GM23338 (cell line): ENCODE data around the gene VIPAS39. TPM values are rescaled to one million over a fixed set of nuclear protein-coding genes. Genes with fewer than 3 reads are reported as not detected.

Source experiments
- ATAC-seq: fragments of 200-7000 bp; cut with Tn5 transposase; 3 replicates; pipeline ENCODE4 v1.9.1; 2020
- DNase-seq: peaks from one replicate; pipeline ENCODE4 v3.0.0-alpha.2; 2015; ENCODE audit warnings: low spot score
- H2AFZ ChIP-seq: fragments of 200-600 bp; sonication (generic); 2 replicates; pipeline ENCODE4 v1.8.0; 2016; ENCODE audit warnings: antibody characterized with exemption, mild to moderate bottlenecking, moderate library complexity
- H3F3A ChIP-seq: fragments of 200-600 bp; sonication (generic); replicated peaks from 2 replicates; pipeline ENCODE4 v1.8.0; 2017; ENCODE audit warnings: antibody characterized with exemption, mixed run types, low read depth
- H3K27ac ChIP-seq: fragments of 200-600 bp; sonication (generic); 2 replicates; pipeline ENCODE4 v1.6.1; 2016; ENCODE audit warnings: low read depth
- H3K27me3 ChIP-seq: fragments of 200-600 bp; sonication (generic); 2 replicates; pipeline ENCODE4 v1.8.0; 2016; ENCODE audit warnings: mild to moderate bottlenecking, mixed run types, moderate library complexity; ENCODE audit not compliant: insufficient read depth
- H3K36me3 ChIP-seq: fragments of 200-600 bp; sonication (generic); 2 replicates; pipeline ENCODE4 v1.8.0; 2016; ENCODE audit warnings: mild to moderate bottlenecking; ENCODE audit not compliant: insufficient read depth
- H3K4me1 ChIP-seq: fragments of 200-600 bp; sonication (generic); 2 replicates; pipeline ENCODE4 v1.8.0; 2016; ENCODE audit warnings: mild to moderate bottlenecking, moderate library complexity; ENCODE audit not compliant: insufficient read depth
- H3K4me2 ChIP-seq: fragments of 200-600 bp; sonication (generic); 2 replicates; pipeline ENCODE4 v1.7.1; 2017; ENCODE audit warnings: mixed run types
- H3K4me3 ChIP-seq: fragments of 200-600 bp; sonication (generic); 2 replicates; pipeline ENCODE4 v1.6.1; 2016; ENCODE audit warnings: mixed run types
- H3K79me2 ChIP-seq: fragments of 200-600 bp; sonication (generic); replicated peaks from 2 replicates; pipeline ENCODE4 v1.8.0; 2017; ENCODE audit warnings: mild to moderate bottlenecking; ENCODE audit not compliant: insufficient read depth
- H3K9me2 ChIP-seq: fragments of 200-600 bp; sonication (generic); 2 replicates; pipeline ENCODE4 v1.8.0; 2017; ENCODE audit not compliant: insufficient read depth
- H4K20me1 ChIP-seq: fragments of 200-600 bp; sonication (generic); replicated peaks from 2 replicates; pipeline ENCODE4 v1.8.0; 2017; ENCODE audit warnings: mild to moderate bottlenecking; ENCODE audit not compliant: insufficient read depth
- H3K27ac Mint-ChIP-seq: 2 replicates; pipeline ENCODE4 v1.8.0; 2020; ENCODE audit warnings: inconsistent platforms, mild to moderate bottlenecking, moderate library complexity, mixed read lengths
- H3K27me3 Mint-ChIP-seq: 3 replicates; pipeline ENCODE4 v1.8.0; 2022; ENCODE audit warnings: low read depth, mild to moderate bottlenecking, moderate library complexity, mixed read lengths, inconsistent platforms; ENCODE audit not compliant: insufficient read depth, poor library complexity
- H3K36me3 Mint-ChIP-seq: 3 replicates; pipeline ENCODE4 v1.8.0; 2021; ENCODE audit warnings: low read depth, mild to moderate bottlenecking, inconsistent platforms, moderate library complexity, mixed read lengths
- H3K4me1 Mint-ChIP-seq: 3 replicates; pipeline ENCODE4 v1.8.0; 2020; ENCODE audit warnings: mild to moderate bottlenecking, inconsistent platforms, mixed read lengths
- H3K4me3 Mint-ChIP-seq: 3 replicates; pipeline ENCODE4 v1.8.0; 2021; ENCODE audit warnings: moderate library complexity, mild to moderate bottlenecking, inconsistent platforms, mixed read lengths
- H3K9me3 Mint-ChIP-seq: 3 replicates; pipeline ENCODE4 v1.8.0; 2020; ENCODE audit warnings: moderate library complexity, mild to moderate bottlenecking, inconsistent platforms, mixed read lengths
- CTCF ChIP-seq, 2 experiments: fragments of 200-600 bp in 1 of 2; sonication (generic) in 1 of 2; conservative IDR thresholded peaks; 2 replicates each; pipeline versions ENCODE4 v1.5.1 to v1.6.1; 2016 to 2017; ENCODE audit warnings: antibody characterized with exemption in 2 of 2, low read depth in 2 of 2, mild to moderate bottlenecking in 2 of 2, moderate library complexity in 1 of 2
- ETS1 ChIP-seq: IDR thresholded peaks from 2 replicates; pipeline ENCODE4 v1.6.1; 2016; ENCODE audit warnings: antibody characterized with exemption
- EZH2 ChIP-seq: fragments of 200-600 bp; sonication (generic); IDR thresholded peaks from one replicate; pipeline ENCODE4 v1.8.0; 2017; ENCODE audit warnings: antibody characterized with exemption, mild to moderate bottlenecking, low read depth; ENCODE audit not compliant: unreplicated experiment
- EZH2phosphoT487 ChIP-seq: fragments of 200-600 bp; sonication (generic); IDR thresholded peaks from one replicate; pipeline ENCODE4 v1.8.1; 2018; ENCODE audit warnings: antibody characterized with exemption; ENCODE audit not compliant: unreplicated experiment
- JUNB ChIP-seq: IDR thresholded peaks from one replicate; pipeline ENCODE4 v1.6.1; 2016; ENCODE audit warnings: antibody characterized with exemption; ENCODE audit not compliant: unreplicated experiment
- POLR2AphosphoS5 ChIP-seq: IDR thresholded peaks from 2 replicates; pipeline ENCODE4 v1.6.1; 2016; ENCODE audit warnings: antibody characterized with exemption, low read depth
- REST ChIP-seq: IDR thresholded peaks from one replicate; pipeline ENCODE4 v1.6.1; 2018; ENCODE audit warnings: antibody characterized with exemption; ENCODE audit not compliant: unreplicated experiment
- STAT1 ChIP-seq: IDR thresholded peaks from one replicate; pipeline ENCODE4 v1.6.1; 2016; ENCODE audit warnings: antibody characterized with exemption; ENCODE audit not compliant: unreplicated experiment
- ZNF114 ChIP-seq: fragments of 250-450 bp; sonication (Bioruptor Pico); IDR thresholded peaks from 2 replicates; pipeline ENCODE4 v1.5.0; 2020; ENCODE audit warnings: mild to moderate bottlenecking, moderate library complexity
- ZNF331 ChIP-seq: fragments of 250-450 bp; sonication (Bioruptor Pico); IDR thresholded peaks from 2 replicates; pipeline ENCODE4 v1.5.0; 2020; ENCODE audit warnings: low read depth, mild to moderate bottlenecking, moderate library complexity
- polyA plus RNA-seq: library from polyadenylated mRNA; unstranded; fragments of >200 nt; fragmentation: Nextera tagmentation; extraction: Ambion mirVana; gene quantifications from 2 replicates; pipeline ENCODE4 v1.2.1, GENCODE V29; 2016
- total RNA-seq: library from RNA; depleted of rRNA; stranded (reverse); fragments of >200 nt; shearing (Covaris generic); gene quantifications from 2 replicates; pipeline ENCODE4 v1.2.3, GENCODE V29; 2014

Gene VIPAS39
- total and polyA plus RNA-seq, 2 experiments from 2014 or later: 9.4 to 21.8 TPM

GRCh38 chr14:77485901-77486678, 28.7 kb upstream of the VIPAS39 start (continued):
- TF ChIP-seq REST (no peak), EZH2phosphoT487 (no peak), ZNF331 (no peak), POLR2AphosphoS5 (no peak)

GRCh38 chr14:77485256-77485655, 27.9 kb upstream of the VIPAS39 start:
- H3F3A ChIP-seq: no peaks in the 10 kb centered on the region
- no peaks in the 10 kb centered on the region for H4K20me1 ChIP-seq
- H3K27ac Mint-ChIP-seq: no peak overlapping the region
- no peaks in the 10 kb centered on the region for H3K79me2 ChIP-seq
- H3K36me3 ChIP-seq: no peaks in the 10 kb centered on the region
- no peaks in the 10 kb centered on the region for H3K4me1 Mint-ChIP-seq
- H3K4me2 ChIP-seq: no peak overlapping the region
- H3K36me3 Mint-ChIP-seq: no peaks in the 10 kb centered on the region
- DNase-seq: no peak
- no peak for ATAC-seq
- no peak overlapping the region for H2AFZ ChIP-seq
- no peaks in the 10 kb centered on the region for H3K27me3 ChIP-seq
- peaks cover 6% of the 10 kb centered on the region for H3K27me3 Mint-ChIP-seq
- H3K9me2 ChIP-seq: no peaks in the 10 kb centered on the region
- no peaks in the 10 kb centered on the region for H3K9me3 Mint-ChIP-seq
- no peak overlapping the region for H3K4me3 ChIP-seq
- no peak for TF ChIP-seq STAT1
- no peak for TF ChIP-seq ZNF114
- no peak for TF ChIP-seq CTCF (conservative IDR thresholded peaks at IDR 0.05; ENCODE audit: low read depth in 2 of 2)
- H3K4me1 ChIP-seq: no peaks in the 10 kb centered on the region
- H3K27ac ChIP-seq: no peak overlapping the region
- H3K4me3 Mint-ChIP-seq: no peak overlapping the region

- H3K79me2 ChIP-seq: no peaks in the 10 kb centered on the region
- no peak overlapping the region for H3K27ac ChIP-seq
- Mint-ChIP-seq H3K36me3 (no peaks in the 10 kb centered on the region), H3K9me3 (no peaks in the 10 kb centered on the region), H3K4me1 (no peaks in the 10 kb centered on the region), H3K27ac (no peak overlapping the region), H3K4me3 (no peak overlapping the region), H3K27me3 (peaks cover under 1% of the 10 kb centered on the region)
- H3K4me3 ChIP-seq: no peak overlapping the region
- H3F3A ChIP-seq: no peaks in the 10 kb centered on the region
- no peak overlapping the region for H2AFZ ChIP-seq
- H3K4me1 ChIP-seq: no peaks in the 10 kb centered on the region
- H4K20me1 ChIP-seq: no peaks in the 10 kb centered on the region
- DNase-seq (no peak), ATAC-seq (no peak)
- H3K9me2 ChIP-seq: no peaks in the 10 kb centered on the region
- no peaks in the 10 kb centered on the region for H3K27me3 ChIP-seq
- no peak overlapping the region for H3K4me2 ChIP-seq
- no peaks in the 10 kb centered on the region for H3K36me3 ChIP-seq
- TF ChIP-seq ETS1 (no peak), JUNB (no peak), ZNF331 (no peak), EZH2 (no peak), ZNF114 (no peak), REST (no peak)
Measured at GRCh38 chr14:77482422-77482821, 25.0 kb upstream of the VIPAS39 start.
